Measurements from ENCODE around the gene CXCR3. TPM values are rescaled to one million over a fixed set of nuclear protein-coding genes. Genes with fewer than 3 reads are reported as not detected.
"Not testable (repeated sequence)": the region's sequence is repeated elsewhere in the genome, so short reads cannot be mapped to it uniquely, and the experiment has no call there.

CXCR3 gene
- total and polyA plus RNA-seq, 4 donors, result not detected

DNA sequence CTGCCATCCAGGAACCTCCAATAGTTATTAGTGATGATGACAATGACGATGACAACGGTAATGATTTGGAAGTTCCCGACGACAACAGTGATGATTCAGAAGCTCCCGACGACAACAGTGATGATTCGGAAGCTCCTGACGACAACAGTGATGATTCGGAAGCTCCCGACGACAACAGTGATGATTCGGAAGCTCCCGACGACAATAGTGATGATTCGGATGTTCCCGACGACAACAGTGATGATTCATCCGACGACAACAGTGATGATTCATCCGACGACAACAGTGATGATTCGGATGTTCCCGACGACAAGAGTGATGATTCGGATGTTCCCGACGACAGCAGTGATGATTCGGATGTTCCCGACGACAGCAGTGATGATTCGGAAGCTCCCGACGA lies 14.7 kb downstream of the CXCR3 start:
- Histone ChIP-seq H3K27ac (ENCODE audit: low read depth, low read length) (no peak overlapping the region), H3K27me3 (ENCODE audit: control insufficient read depth, insufficient read depth, low read length) (no peaks in the 10 kb centered on the region), H3K4me1 (ENCODE audit: control insufficient read depth, insufficient read depth, low read length) (no peaks in the 10 kb centered on the region), H3K9me3 (ENCODE audit: control insufficient read depth, insufficient read depth, low read length) (peaks cover 3% of the 10 kb centered on the region), H3K4me3 (ENCODE audit: low read depth, low read length) (no peak overlapping the region), H3K36me3 (ENCODE audit: control insufficient read depth, insufficient read depth, low read length) (peaks cover 27% of the 10 kb centered on the region)
- WGBS (ENCODE audit: insufficient coverage), result 86% methylated on average over 27 of the region's 33 CpGs
- no peak for DNase-seq (ENCODE audit: low read depth in 4 of 6, low spot score in 6 of 6)

DNA sequence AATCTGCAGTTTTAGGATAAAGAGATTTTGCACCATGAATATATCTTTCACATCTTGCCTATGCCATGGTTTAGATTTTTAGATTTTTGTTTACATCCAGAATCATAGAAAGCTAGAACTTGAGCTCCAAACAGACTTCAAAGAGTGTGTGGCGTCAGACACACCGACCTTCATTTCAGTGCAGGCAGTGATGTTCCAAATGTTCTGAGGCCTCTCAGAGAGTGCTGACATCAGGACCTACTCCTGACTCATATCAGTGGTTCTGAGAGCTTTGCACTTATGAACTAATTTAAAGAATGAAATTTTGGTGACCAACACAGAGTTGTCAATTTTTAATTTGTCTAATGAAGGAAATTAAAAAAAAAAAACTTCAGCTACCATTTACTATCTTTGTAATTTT lies 18.3 kb downstream of the CXCR3 start:
- peaks cover 3% of the 10 kb centered on the region for H3K9me3 ChIP-seq (ENCODE audit: control insufficient read depth, insufficient read depth, low read length)
- H3K36me3 ChIP-seq (ENCODE audit: control insufficient read depth, insufficient read depth, low read length), result peaks cover 24% of the 10 kb centered on the region
- H3K4me3 ChIP-seq (ENCODE audit: low read depth, low read length), result no peak overlapping the region
- no peaks in the 10 kb centered on the region for H3K27me3 ChIP-seq (ENCODE audit: control insufficient read depth, insufficient read depth, low read length)
- no peaks in the 10 kb centered on the region for H3K4me1 ChIP-seq (ENCODE audit: control insufficient read depth, insufficient read depth, low read length)
- WGBS (ENCODE audit: insufficient coverage), result 79% methylated on average over 2 of the region's 2 CpGs
- no peak for DNase-seq (ENCODE audit: low read depth in 4 of 6, low spot score in 6 of 6)
- no peak overlapping the region for H3K27ac ChIP-seq (ENCODE audit: low read depth, low read length)

DNA sequence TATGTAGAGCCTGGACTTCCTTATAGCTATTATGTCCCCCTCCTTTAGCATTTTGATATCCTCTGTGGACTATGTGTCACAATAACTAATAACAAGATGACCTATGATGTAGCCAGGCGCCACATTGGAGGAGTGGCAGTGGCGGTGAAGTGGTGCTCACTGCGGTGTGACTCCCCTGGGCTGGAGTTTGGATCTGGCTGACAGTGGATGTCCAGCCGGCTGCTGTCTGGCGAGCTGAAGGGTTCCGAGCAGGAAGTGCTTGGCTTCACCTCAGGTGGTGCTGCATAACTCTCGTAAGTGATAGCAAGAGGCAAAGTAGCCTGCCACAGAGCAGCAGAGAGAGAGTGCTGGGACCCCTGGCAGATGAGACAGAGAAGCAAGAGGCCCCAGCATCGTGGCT lies 25.1 kb downstream of the CXCR3 start:
- DNase-seq (ENCODE audit: low read depth in 4 of 6, low spot score in 6 of 6); H3K27me3 ChIP-seq (ENCODE audit: control insufficient read depth, insufficient read depth, low read length); H3K27ac ChIP-seq (ENCODE audit: low read depth, low read length); H3K4me3 ChIP-seq (ENCODE audit: low read depth, low read length); H3K4me1 ChIP-seq (ENCODE audit: control insufficient read depth, insufficient read depth, low read length); H3K9me3 ChIP-seq (ENCODE audit: control insufficient read depth, insufficient read depth, low read length); H3K36me3 ChIP-seq (ENCODE audit: control insufficient read depth, insufficient read depth, low read length): not testable (repeated sequence)
- 55% methylated on average over 4 of the region's 8 CpGs for WGBS (ENCODE audit: insufficient coverage)

DNA sequence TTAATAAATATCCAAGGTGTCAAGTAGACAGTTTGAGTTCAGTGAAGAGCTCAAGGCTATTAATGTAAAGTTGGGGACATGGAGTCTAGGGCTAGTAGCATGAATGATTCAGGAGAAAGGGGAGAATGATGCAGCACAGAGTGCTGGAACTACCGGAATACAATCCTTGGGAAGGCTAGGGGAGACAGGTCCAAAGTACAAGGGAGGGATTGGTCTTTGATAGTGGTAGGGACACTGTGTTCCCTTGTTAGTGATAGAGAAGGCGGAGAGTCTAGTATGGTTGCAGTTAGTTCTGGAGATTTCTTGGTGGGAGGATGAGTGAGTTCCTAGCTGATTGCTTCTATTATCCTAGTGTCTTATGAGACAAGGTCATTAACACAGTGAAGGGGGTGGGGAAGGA lies 31.4 kb downstream of the CXCR3 start:
- WGBS (ENCODE audit: insufficient coverage), result 90% methylated on average over 2 of the region's 2 CpGs
- H3K27ac ChIP-seq (ENCODE audit: low read depth, low read length), result no peak overlapping the region
- H3K36me3 ChIP-seq (ENCODE audit: control insufficient read depth, insufficient read depth, low read length), result peaks cover 2% of the 10 kb centered on the region
- H3K4me3 ChIP-seq (ENCODE audit: low read depth, low read length), result no peak overlapping the region
- H3K4me1 ChIP-seq (ENCODE audit: control insufficient read depth, insufficient read depth, low read length), result no peaks in the 10 kb centered on the region
- DNase-seq (ENCODE audit: low read depth in 4 of 6, low spot score in 6 of 6), result no peak
- no peaks in the 10 kb centered on the region for H3K9me3 ChIP-seq (ENCODE audit: control insufficient read depth, insufficient read depth, low read length)
- H3K27me3 ChIP-seq (ENCODE audit: control insufficient read depth, insufficient read depth, low read length), result no peaks in the 10 kb centered on the region

DNA sequence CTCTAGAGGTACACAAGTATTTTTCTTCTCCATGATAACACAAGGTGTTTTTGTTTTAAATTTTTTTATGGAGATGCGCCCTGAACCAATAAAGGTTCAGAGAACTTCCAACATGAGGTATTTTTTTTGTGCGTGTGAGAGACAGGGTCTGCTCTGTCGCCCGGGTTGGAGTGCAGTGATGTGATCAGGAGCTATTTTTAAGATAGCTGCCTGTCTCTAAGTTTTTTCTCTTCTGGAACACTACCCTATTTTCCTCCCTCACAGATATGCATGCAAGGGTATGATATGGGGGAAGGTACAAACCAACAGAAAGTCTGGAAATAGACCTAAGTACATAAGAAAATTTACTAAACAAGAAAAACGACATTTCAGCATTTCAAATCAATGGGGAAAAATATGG lies 37.1 kb downstream of the CXCR3 start:
- WGBS (ENCODE audit: insufficient coverage), result no CpG with 5 or more reads among the region's 5 CpGs
- no peak for DNase-seq (ENCODE audit: low read depth in 4 of 6, low spot score in 6 of 6)
- Histone ChIP-seq H3K4me3 (ENCODE audit: low read depth, low read length) (no peak overlapping the region), H3K4me1 (ENCODE audit: control insufficient read depth, insufficient read depth, low read length) (no peaks in the 10 kb centered on the region), H3K9me3 (ENCODE audit: control insufficient read depth, insufficient read depth, low read length) (no peaks in the 10 kb centered on the region), H3K27me3 (ENCODE audit: control insufficient read depth, insufficient read depth, low read length) (no peaks in the 10 kb centered on the region), H3K36me3 (ENCODE audit: control insufficient read depth, insufficient read depth, low read length) (peaks cover 21% of the 10 kb centered on the region), H3K27ac (ENCODE audit: low read depth, low read length) (no peak overlapping the region)

DNA sequence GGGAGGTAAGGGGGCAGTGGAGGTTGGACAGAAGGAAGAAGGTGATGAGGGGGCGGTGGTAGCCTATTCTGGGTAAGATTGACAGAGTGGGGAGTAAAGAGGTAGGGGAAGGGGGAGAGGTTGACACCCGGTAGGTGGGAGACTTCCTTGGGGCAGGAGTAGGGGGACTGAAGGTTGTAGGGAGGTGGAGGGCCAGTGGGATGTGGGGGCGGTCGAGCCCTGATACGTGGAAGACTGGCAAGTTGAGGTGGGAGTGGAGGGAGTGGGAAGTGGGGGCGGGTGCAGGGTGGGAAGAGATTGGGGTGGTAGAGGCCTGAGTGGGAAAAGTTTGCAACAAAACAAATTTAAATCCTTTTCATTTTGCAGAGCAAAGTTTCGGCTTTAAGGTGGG lies 38.3 kb downstream of the CXCR3 start:
- Histone ChIP-seq H3K36me3 (ENCODE audit: control insufficient read depth, insufficient read depth, low read length) (peaks cover 21% of the 10 kb centered on the region), H3K27me3 (ENCODE audit: control insufficient read depth, insufficient read depth, low read length) (no peaks in the 10 kb centered on the region), H3K27ac (ENCODE audit: low read depth, low read length) (no peak overlapping the region), H3K4me1 (ENCODE audit: control insufficient read depth, insufficient read depth, low read length) (no peaks in the 10 kb centered on the region), H3K4me3 (ENCODE audit: low read depth, low read length) (no peak overlapping the region), H3K9me3 (ENCODE audit: control insufficient read depth, insufficient read depth, low read length) (no peaks in the 10 kb centered on the region)
- DNase-seq (ENCODE audit: low read depth in 4 of 6, low spot score in 6 of 6), result no peak
- WGBS (ENCODE audit: insufficient coverage), result 83% methylated on average over 5 of the region's 7 CpGs

DNA sequence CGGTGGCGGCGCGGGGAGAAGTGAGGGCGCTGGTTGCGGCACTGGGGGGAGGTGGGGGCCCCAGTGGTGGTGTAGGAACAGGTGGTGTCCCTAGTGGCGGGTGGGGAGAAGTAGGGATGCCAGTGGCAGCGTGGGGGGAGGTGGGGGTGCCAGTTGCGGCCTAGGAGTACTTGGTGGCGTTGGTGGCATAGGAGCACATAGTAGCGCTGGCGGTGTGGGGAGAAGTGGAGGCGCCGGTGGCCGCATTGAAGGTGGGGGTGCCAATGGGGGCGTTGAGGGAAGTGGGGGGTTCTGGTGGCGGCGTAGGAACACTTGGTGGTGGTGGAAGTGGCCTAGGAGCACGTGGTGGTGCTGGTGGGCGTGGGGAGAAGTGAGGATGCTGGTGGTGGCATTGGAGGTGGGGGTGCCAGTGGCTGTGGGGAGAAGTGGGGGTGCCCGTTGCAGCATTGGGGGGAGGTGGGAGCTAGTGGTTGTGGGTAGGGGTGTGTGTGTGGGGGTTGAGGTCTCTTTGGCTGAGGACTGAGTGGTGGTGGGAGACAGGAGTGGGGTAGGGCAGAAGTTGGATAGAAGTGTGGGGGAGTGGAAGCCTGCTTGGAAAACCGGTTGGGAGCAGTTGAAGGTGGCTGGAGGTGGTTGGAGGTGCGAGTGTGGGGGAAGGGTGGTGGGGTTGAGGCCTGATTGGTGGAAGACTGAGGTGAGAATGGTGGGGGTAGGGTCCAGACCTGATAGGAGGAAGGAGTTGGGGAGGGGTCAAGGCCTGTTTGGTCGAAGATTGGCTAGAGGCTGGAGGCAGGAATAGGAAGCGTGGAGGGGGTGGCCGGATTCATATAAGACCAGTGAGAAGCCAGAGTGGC lies 38.9 kb downstream of the CXCR3 start:
- Histone ChIP-seq H3K27ac (ENCODE audit: low read depth, low read length) (no peak overlapping the region), H3K9me3 (ENCODE audit: control insufficient read depth, insufficient read depth, low read length) (no peaks in the 10 kb centered on the region), H3K36me3 (ENCODE audit: control insufficient read depth, insufficient read depth, low read length) (peaks cover 21% of the 10 kb centered on the region), H3K4me1 (ENCODE audit: control insufficient read depth, insufficient read depth, low read length) (no peaks in the 10 kb centered on the region), H3K27me3 (ENCODE audit: control insufficient read depth, insufficient read depth, low read length) (no peaks in the 10 kb centered on the region), H3K4me3 (ENCODE audit: low read depth, low read length) (no peak overlapping the region)
- DNase-seq (ENCODE audit: low read depth in 4 of 6, low spot score in 6 of 6), result no peak
- WGBS (ENCODE audit: insufficient coverage), result 87% methylated on average over 26 of the region's 26 CpGs

DNA sequence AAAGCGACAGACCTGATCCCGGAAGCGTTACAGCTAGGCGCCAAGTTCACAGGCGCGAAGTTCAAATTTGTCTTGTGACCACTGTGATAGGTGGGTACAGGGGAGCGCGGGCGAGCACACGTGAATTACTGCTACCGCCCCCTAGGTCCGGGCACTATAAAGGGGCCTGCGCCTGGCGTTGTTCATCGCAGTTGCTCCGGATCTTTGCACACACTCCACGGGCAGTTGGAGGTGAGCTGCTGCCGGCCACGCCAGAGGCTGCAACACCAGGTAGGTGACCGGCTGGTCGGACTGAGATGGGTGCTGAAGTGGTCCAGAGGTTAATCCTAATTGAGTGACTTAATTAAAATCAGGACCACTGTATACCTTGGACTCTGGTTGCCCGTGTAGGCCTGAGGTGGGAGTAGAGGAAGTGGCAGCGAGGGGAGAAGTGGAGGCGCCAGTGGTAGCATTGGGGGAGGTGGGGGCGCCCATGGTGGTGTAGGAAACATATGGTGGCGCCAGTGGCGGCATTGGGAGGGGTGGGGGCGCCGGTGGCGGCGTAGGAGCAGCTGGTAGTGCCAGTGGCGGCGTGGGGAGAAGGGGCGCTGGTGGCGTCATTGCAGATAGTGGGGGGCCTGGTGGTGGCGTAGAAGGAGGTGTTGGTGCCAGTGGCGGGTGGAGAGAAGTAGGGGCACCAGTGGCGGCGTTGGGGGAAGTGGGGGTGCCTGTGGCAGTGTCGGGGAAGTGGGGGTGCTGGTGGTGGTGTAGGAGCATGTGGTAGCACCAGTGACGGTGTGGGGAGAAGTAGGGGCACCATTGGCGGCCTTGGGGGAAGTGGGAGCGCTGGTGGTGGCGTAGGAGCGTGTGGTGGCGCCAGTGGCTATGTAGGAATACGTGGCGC lies 39.8 kb downstream of the CXCR3 start, which contains the start of gene GCNA:
TSS of gene GCNA (plus strand) at position 185 of the 883 bp plus-strand sequence. CDS start 2,385 bp downstream, outside the sequence.
- WGBS (ENCODE audit: insufficient coverage), result 93% methylated on average over 46 of the region's 48 CpGs
- Histone ChIP-seq H3K4me1 (ENCODE audit: control insufficient read depth, insufficient read depth, low read length) (no peaks in the 10 kb centered on the region), H3K9me3 (ENCODE audit: control insufficient read depth, insufficient read depth, low read length) (no peaks in the 10 kb centered on the region), H3K4me3 (ENCODE audit: low read depth, low read length) (no peak within 1 kb of the TSS), H3K36me3 (ENCODE audit: control insufficient read depth, insufficient read depth, low read length) (peaks cover 21% of the 10 kb centered on the region), H3K27ac (ENCODE audit: low read depth, low read length) (no peak within 1 kb of the TSS), H3K27me3 (ENCODE audit: control insufficient read depth, insufficient read depth, low read length) (no peaks in the 10 kb centered on the region)
- no peak for DNase-seq (ENCODE audit: low read depth in 4 of 6, low spot score in 6 of 6)

DNA sequence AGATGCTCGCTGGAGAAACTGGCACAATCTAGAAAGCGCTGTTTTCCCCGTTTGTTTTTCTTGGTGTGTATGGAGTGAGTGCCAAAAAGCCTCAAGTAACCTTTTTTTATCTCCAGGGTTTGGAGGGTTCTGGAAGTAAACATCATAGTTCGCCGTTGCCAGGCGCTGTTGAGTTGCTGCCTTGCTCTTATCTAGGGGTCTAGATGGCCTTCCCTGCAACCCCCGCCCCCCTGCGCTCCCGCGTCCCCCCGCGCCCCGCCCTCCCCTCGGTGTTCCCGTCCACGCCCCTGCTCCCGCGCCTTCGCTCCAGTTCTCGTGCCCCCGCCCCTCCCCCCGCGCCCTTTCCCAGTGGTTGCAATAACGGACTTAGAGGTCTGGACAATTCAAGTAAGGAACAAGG lies 40.6 kb downstream of the CXCR3 start:
- no peak overlapping the region for H3K4me3 ChIP-seq (ENCODE audit: low read depth, low read length)
- H3K27me3 ChIP-seq (ENCODE audit: control insufficient read depth, insufficient read depth, low read length), result no peaks in the 10 kb centered on the region
- 80% methylated on average over 10 of the region's 24 CpGs for WGBS (ENCODE audit: insufficient coverage)
- H3K27ac ChIP-seq (ENCODE audit: low read depth, low read length), result no peak overlapping the region
- DNase-seq (ENCODE audit: low read depth in 4 of 6, low spot score in 6 of 6), result no peak
- H3K9me3 ChIP-seq (ENCODE audit: control insufficient read depth, insufficient read depth, low read length), result no peaks in the 10 kb centered on the region
- H3K4me1 ChIP-seq (ENCODE audit: control insufficient read depth, insufficient read depth, low read length), result no peaks in the 10 kb centered on the region
- H3K36me3 ChIP-seq (ENCODE audit: control insufficient read depth, insufficient read depth, low read length), result peaks cover 21% of the 10 kb centered on the region
